IMR-90 (cell line): ENCODE results near the gene LTC4S. TPM values are rescaled to one million over a fixed set of nuclear protein-coding genes. Genes with fewer than 3 reads are reported as not detected.

Source experiments
- ATAC-seq: fragments of 200-7000 bp; cut with Tn5 transposase; 2 replicates; pipeline ENCODE4 v1.9.1; 2020; ENCODE audit warnings: low read depth, mild to moderate bottlenecking, moderate library complexity
- BruUV-seq: library from RNA; stranded (reverse); fragments of 400-500 nt; replicated peaks from 2 replicates; lab custom pipeline; 2021; lab: Mats Ljungman, UMichigan
- CTCF ChIA-PET: fragments of 300-600 bp; formaldehyde crosslinking; extraction: SDS; loops from one replicate; lab custom pipeline; 2021; ENCODE audit warnings: antibody characterized with exemption; lab: Yijun Ruan, JAX
- POLR2A ChIA-PET: fragments of 300-600 bp; sonication (Branson Sonifier 250); formaldehyde crosslinking; loops from one replicate; lab custom pipeline; 2022; ENCODE audit warnings: antibody characterized with exemption; ENCODE audit not compliant: unreplicated experiment; lab: Charles Lee
- DNase-seq: peaks from one replicate; pipeline ENCODE4 v3.0.0; 2013
- H2AFZ ChIP-seq: replicated peaks from 2 replicates; pipeline ENCODE3; 2013; ENCODE audit warnings: low read length, mild to moderate bottlenecking; ENCODE audit not compliant: poor library complexity
- H2AK5ac ChIP-seq: 2 replicates; pipeline ENCODE4 v1.6.1; 2013; ENCODE audit warnings: low read depth, low read length, inconsistent platforms
- H2AK9ac ChIP-seq: replicated peaks from 2 replicates; pipeline ENCODE3; 2013; ENCODE audit warnings: mild to moderate bottlenecking, low read depth, low read length, moderate library complexity; ENCODE audit not compliant: poor library complexity
- H2BK120ac ChIP-seq: 2 replicates; pipeline ENCODE4 v1.6.1; 2013; ENCODE audit warnings: low read depth, low read length, inconsistent platforms
- H2BK15ac ChIP-seq: 3 replicates; pipeline ENCODE4 v1.6.1; 2013; ENCODE audit warnings: low read depth, low read length, inconsistent platforms
- H2BK20ac ChIP-seq: 2 replicates; pipeline ENCODE4 v1.6.1; 2013; ENCODE audit warnings: low read depth, mild to moderate bottlenecking, inconsistent platforms, low read length, moderate library complexity
- H2BK5ac ChIP-seq: 2 replicates; pipeline ENCODE4 v1.6.1; 2013; ENCODE audit warnings: mild to moderate bottlenecking, low read depth, low read length, inconsistent platforms; ENCODE audit not compliant: poor library complexity, severe bottlenecking
- H3K14ac ChIP-seq: replicated peaks from 2 replicates; pipeline ENCODE4 v1.6.1; 2013; ENCODE audit warnings: low read depth, low read length, inconsistent platforms
- H3K18ac ChIP-seq: 2 replicates; pipeline ENCODE4 v1.6.1; 2013; ENCODE audit warnings: low read depth, low read length, control low read depth
- H3K23ac ChIP-seq: 2 replicates; pipeline ENCODE4 v1.6.1; 2013; ENCODE audit warnings: low read depth, low read length, inconsistent platforms
- H3K27ac ChIP-seq: 2 replicates; pipeline ENCODE4 v1.5.1; 2013; ENCODE audit warnings: mild to moderate bottlenecking, control low read depth, low read length; ENCODE audit not compliant: insufficient read depth
- H3K27me3 ChIP-seq: 2 replicates; pipeline ENCODE4 v1.6.1; 2013; ENCODE audit warnings: low read length; ENCODE audit not compliant: control insufficient read depth, insufficient read depth
- H3K36me3 ChIP-seq: 2 replicates; pipeline ENCODE4 v1.6.1; 2013; ENCODE audit warnings: low read length, mixed read lengths; ENCODE audit not compliant: control insufficient read depth, insufficient read depth
- H3K4ac ChIP-seq: 2 replicates; pipeline ENCODE4 v1.6.1; 2013; ENCODE audit warnings: low read depth, low read length, inconsistent platforms
- H3K4me1 ChIP-seq: 2 replicates; pipeline ENCODE4 v1.6.1; 2013; ENCODE audit warnings: low read length, mixed read lengths; ENCODE audit not compliant: control insufficient read depth, insufficient read depth
- H3K4me2 ChIP-seq: 2 replicates; pipeline ENCODE4 v1.6.1; 2013; ENCODE audit warnings: low read depth, mild to moderate bottlenecking, control low read depth, low read length, moderate library complexity
- H3K4me3 ChIP-seq: 2 replicates; pipeline ENCODE4 v1.5.1; 2013; ENCODE audit warnings: low read depth, mild to moderate bottlenecking, control low read depth, low read length, moderate library complexity; ENCODE audit not compliant: insufficient read depth
- H3K56ac ChIP-seq: 2 replicates; pipeline ENCODE4 v1.6.1; 2013; ENCODE audit warnings: low read length, inconsistent platforms; ENCODE audit not compliant: insufficient read depth; ENCODE audit errors: extremely low read depth
- H3K79me1 ChIP-seq, 2 experiments: 2 replicates each; pipeline ENCODE4 v1.6.1; 2013; ENCODE audit warnings: low read length in 2 of 2, inconsistent platforms in 1 of 2, low read depth in 1 of 2
- H3K9ac ChIP-seq: 2 replicates; pipeline ENCODE4 v1.6.1; 2013; ENCODE audit warnings: low read depth, low read length, control low read depth
- H3K9me1 ChIP-seq: 2 replicates; pipeline ENCODE4 v1.6.1; 2013; ENCODE audit warnings: low read length, inconsistent platforms; ENCODE audit not compliant: insufficient read depth
- H3K9me3 ChIP-seq: 2 replicates; pipeline ENCODE4 v1.6.1; 2013; ENCODE audit warnings: low read length; ENCODE audit not compliant: control insufficient read depth, insufficient read depth
- H4K20me1 ChIP-seq: 2 replicates; pipeline ENCODE4 v1.6.1; 2013; ENCODE audit warnings: low read length, inconsistent platforms; ENCODE audit not compliant: insufficient read depth
- H4K5ac ChIP-seq: 2 replicates; pipeline ENCODE4 v1.6.1; 2013; ENCODE audit warnings: mild to moderate bottlenecking, low read depth, low read length, control low read depth
- H4K8ac ChIP-seq, 2 experiments: 2 replicates each; pipeline ENCODE4 v1.6.1; 2013; ENCODE audit warnings: low read depth in 2 of 2, low read length in 2 of 2, control low read depth in 1 of 2, inconsistent platforms in 1 of 2
- H4K91ac ChIP-seq: 2 replicates; pipeline ENCODE4 v1.6.1; 2013; ENCODE audit warnings: low read depth, low read length, inconsistent platforms; ENCODE audit not compliant: insufficient read depth
- BHLHE40 ChIP-seq: fragments of 150-350 bp; IDR thresholded peaks from 2 replicates; pipeline ENCODE4 v1.6.1; 2016; ENCODE audit warnings: mild to moderate bottlenecking, low read depth, low read length
- CHD1 ChIP-seq: IDR thresholded peaks from 2 replicates; pipeline ENCODE4 v1.6.1; 2012; ENCODE audit warnings: low read depth, low read length, improper control_type of control experiment
- CTCF ChIP-seq: conservative IDR thresholded peaks from 2 replicates; pipeline ENCODE4 v1.5.1; 2012; ENCODE audit warnings: mild to moderate bottlenecking, low read depth, low read length, improper control_type of control experiment
- MXI1 ChIP-seq: IDR thresholded peaks from 2 replicates; pipeline ENCODE4 v1.6.1; 2012; ENCODE audit warnings: low read depth, mild to moderate bottlenecking, low read length, moderate library complexity, borderline replicate concordance
- POLR2A ChIP-seq: IDR thresholded peaks from 2 replicates; pipeline ENCODE4 v1.6.1; 2012; ENCODE audit warnings: mild to moderate bottlenecking, low read depth, low read length
- WGBS, 2 experiments: methylation state at CpG; one replicate each; pipeline versions ENCODE4 v1.1.5 to v1.1.7; 2013; ENCODE audit warnings: missing lambda C conversion rate in 2 of 2; ENCODE audit not compliant: insufficient read length in 1 of 2; ENCODE audit errors: extremely low coverage in 2 of 2; 5-methylcytosine and 5-hydroxymethylcytosine counted together
- dilution Hi-C: fragments of 300-500 bp; cut with HindIII; formaldehyde crosslinking; loops from one replicate; pipeline ENCODE4 v1.14.3; 2018; ENCODE audit warnings: low sequenced_read_pairs; ENCODE audit not compliant: unreplicated experiment
- in situ Hi-C: fragments of 300-500 bp; cut with MboI; formaldehyde crosslinking; loops from 3 replicates; pipeline ENCODE4 v1.14.3; 2019; ENCODE audit warnings: low sequenced_read_pairs, inconsistent platforms, mixed read lengths
- intact Hi-C: fragments of 100-400 bp; cut with micrococcal nuclease; formaldehyde crosslinking; loops from 2 replicates; pipeline ENCODE4 v1.10.0; 2022
- polyA plus RNA-seq, 3 experiments: library from polyadenylated mRNA; depleted of rRNA; stranded (reverse); fragments of >200 nt; gene quantifications; 2 replicates each; pipeline ENCODE4 v1.2.3, GENCODE V29; 2012; ENCODE audit warnings: low replicate concordance in 1 of 3
- total RNA-seq: library from RNA; depleted of rRNA; stranded (reverse); fragments of >200 nt; gene quantifications from 2 replicates; pipeline ENCODE4 v1.2.3, GENCODE V29; 2012

The LTC4S gene
- total and polyA plus RNA-seq, 2 of the 4 experiments (the other 2 are of a cell fraction) = 0.72 TPM; not detected in 1

- TF ChIP-seq BHLHE40 (no peak), CHD1 (no peak), POLR2A (no peak)
Observed at GRCh38 chr5:179759581-179760551, 33.9 kb upstream of the LTC4S start (continued).

GRCh38 chr5:179762079-179762780, 31.6 kb upstream of the LTC4S start:
- WGBS, 2 experiments = 69% methylated on average over 3 of the region's 10 CpGs; no CpG with 5 or more reads in 1 of the 2 experiments
- Histone ChIP-seq H4K20me1 (peaks cover 63% of the 10 kb centered on the region), H3K27ac (peak overlapping the region; percentile 23; the same call in 1 of the 2 replicates), H3K27me3 (no peaks in the 10 kb centered on the region), H2BK20ac (no peak overlapping the region), H2AK9ac (peak overlapping the region; percentile 79), H2BK15ac (no peak overlapping the region), H3K79me1 (peaks cover 38 to 77% of the 10 kb centered on the region in 2 experiments), H3K14ac (0 out of 2 replicates have a peak overlapping the region, but pooled peaks have one; percentile 67), H3K9me3 (no peaks in the 10 kb centered on the region), H3K18ac (no peak overlapping the region), H2BK5ac (peak overlapping the region; percentile 5), H3K9ac (no peak overlapping the region), H3K36me3 (peaks cover 16% of the 10 kb centered on the region), H2AK5ac (peak overlapping the region; percentile 40), H3K4me1 (peaks cover 39% of the 10 kb centered on the region), H2BK120ac (no peak overlapping the region), H3K23ac (peak overlapping the region; percentile 74), H4K91ac (peak overlapping the region; percentile 42), H3K4me2 (peak overlapping the region; percentile 57), H3K56ac (no peak overlapping the region), H3K4ac (peak overlapping the region; percentile 33), H4K5ac (no peak overlapping the region), H3K4me3 (no peak overlapping the region), H2AFZ (no peak overlapping the region), H4K8ac (no peak overlapping the region), H3K9me1 (peaks cover 35% of the 10 kb centered on the region)
- CTCF ChIA-PET = interaction anchor here (0.5 to 1.6 kb wide), 7 partner anchors 7 to 146 kb away, joined by 3 to 6 read pairs (median 3); partner anchors contain the start of gene MAML1
- in situ Hi-C loops = no loop called here
- no peak; the same call in 1 of the 2 replicates for ATAC-seq
- no TSS peak for BruUV-seq
- no peak for DNase-seq
- dilution Hi-C loops = no loop called here
- intact Hi-C loops = loop anchor here (2.0 kb wide), 1 partner anchor 29 kb away; the partner anchor contains the start of gene MAML1
- TF ChIP-seq MXI1 = no peak
- TF ChIP-seq CTCF = no peak
- POLR2A ChIA-PET = no interaction called here
